Hematopoietic multipotent progenitor cell (in vitro differentiated cells): ENCODE data around the gene EFNA4. TPM values are rescaled to one million over a fixed set of nuclear protein-coding genes. Genes with fewer than 3 reads are reported as not detected.
"Not testable (repeated sequence)": the region's sequence is repeated elsewhere in the genome, so short reads cannot be mapped to it uniquely, and the experiment has no call there.

Source experiments
- DNase-seq, 3 donors: peaks; one replicate each; pipeline ENCODE4 v3.0.0-alpha.2; 2011 to 2015; ENCODE audit warnings: low read depth in 2 of 3, low spot score in 2 of 3
- total RNA-seq: library from RNA; depleted of rRNA; stranded (reverse); fragments of >200 nt; gene quantifications from one replicate; pipeline ENCODE4 v1.2.3, GENCODE V29; 2012

Gene EFNA4
- total RNA-seq, 1 donor, result 5.9 TPM

- DNase-seq, result peak in 2 of 3 donors; percentile 40 to 78
These were observed 47.3 kb downstream of the EFNA4 start for GRCh38 chr1:155110826-155111225.

GRCh38 chr1:155113450-155113980 lies 50.0 kb downstream of the EFNA4 start:
- DNase-seq, result no peak

DNA sequence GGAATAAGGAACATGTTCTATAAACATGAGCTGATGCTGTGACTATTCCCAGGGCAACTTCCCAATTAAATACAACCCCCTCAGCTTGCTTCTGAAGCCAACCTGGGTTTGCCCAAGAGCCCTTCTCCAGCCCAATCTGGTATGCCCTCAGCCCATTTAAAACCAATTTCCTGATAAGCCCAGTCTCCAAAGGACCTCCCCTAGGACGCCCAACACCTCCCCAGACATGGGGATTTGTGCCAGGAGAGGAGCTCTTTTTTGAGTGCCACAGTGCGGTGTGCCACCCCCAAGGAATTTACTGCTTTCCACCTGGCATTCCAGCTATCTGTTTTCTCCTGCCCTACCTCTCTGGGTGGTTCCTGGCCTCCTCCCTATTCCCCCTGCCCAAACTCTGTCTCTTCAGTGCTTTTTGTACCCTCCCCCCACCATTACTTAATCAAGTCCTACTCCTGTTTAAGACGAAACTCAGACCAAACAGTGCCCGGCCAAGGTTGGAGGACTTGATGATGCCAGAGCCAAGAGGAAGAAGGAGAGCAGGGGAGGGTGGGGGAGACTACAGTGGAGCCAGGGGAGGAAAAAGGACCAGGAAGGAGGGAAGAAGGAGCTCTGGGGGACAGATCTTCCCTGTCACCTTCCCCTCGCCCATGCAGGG lies 52.7 kb downstream of the EFNA4 start:
- no peak for DNase-seq

- DNase-seq, result no peak
These were observed 54.1 kb downstream of the EFNA4 start for GRCh38 chr1:155117610-155118009.

- DNase-seq, result not testable (repeated sequence)
These were observed 54.5 kb downstream of the EFNA4 start for GRCh38 chr1:155118090-155118489.

Other genes starting within 250 kb of the EFNA4 start
- under 0.01 TPM for gene KCNN3, start 193.5 kb upstream of the EFNA4 start, total RNA-seq
- 17.2 TPM for gene PMVK, start 127.0 kb upstream of the EFNA4 start, total RNA-seq
- gene PBXIP1, start 107.6 kb upstream of the EFNA4 start, total RNA-seq, result 520 TPM
- 25.6 TPM for gene PYGO2, start 102.0 kb upstream of the EFNA4 start, total RNA-seq
- 59.5 TPM for gene SHC1, start 93.0 kb upstream of the EFNA4 start, total RNA-seq
- gene CKS1B, start 89.1 kb upstream of the EFNA4 start, total RNA-seq, result 22.9 TPM
- 35.0 TPM for gene FLAD1, start 80.4 kb upstream of the EFNA4 start, total RNA-seq
- gene LENEP, start 70.2 kb upstream of the EFNA4 start, total RNA-seq, result 0.54 TPM
- gene ZBTB7B, start 60.9 kb upstream of the EFNA4 start, total RNA-seq, result 22.6 TPM
- under 0.01 TPM for gene DCST2, start 30.0 kb upstream of the EFNA4 start, total RNA-seq
- gene DCST1, start 29.9 kb upstream of the EFNA4 start, total RNA-seq, result under 0.01 TPM
- gene ADAM15, start 12.4 kb upstream of the EFNA4 start, total RNA-seq, result 60.1 TPM
- gene EFNA3, start 15.1 kb downstream of the EFNA4 start, total RNA-seq, result 4.8 TPM
- 21.3 TPM for gene EFNA1, start 64.1 kb downstream of the EFNA4 start, total RNA-seq
- gene SLC50A1, start 72.1 kb downstream of the EFNA4 start, total RNA-seq, result 68.1 TPM
- 63.0 TPM for gene DPM3, start 76.8 kb downstream of the EFNA4 start, total RNA-seq
- gene KRTCAP2, start 109.6 kb downstream of the EFNA4 start, total RNA-seq, result 194 TPM
- gene TRIM46, start 110.1 kb downstream of the EFNA4 start, total RNA-seq, result 32.6 TPM
- 72.4 TPM for gene THBS3, start 144.2 kb downstream of the EFNA4 start, total RNA-seq
- gene MTX1, start 145.0 kb downstream of the EFNA4 start, total RNA-seq, result 70.3 TPM
- gene ENTREP3, start 191.7 kb downstream of the EFNA4 start, total RNA-seq, result 8.9 TPM
- 55.7 TPM for gene SCAMP3, start 198.6 kb downstream of the EFNA4 start, total RNA-seq
- 66.0 TPM for gene CLK2, start 209.8 kb downstream of the EFNA4 start, total RNA-seq
- 4.6 TPM for gene HCN3, start 213.7 kb downstream of the EFNA4 start, total RNA-seq
- 1.1 TPM for gene PKLR, start 237.7 kb downstream of the EFNA4 start, total RNA-seq
- 85.4 TPM for gene FDPS, start 245.1 kb downstream of the EFNA4 start, total RNA-seq